Endothelial cell of umbilical vein (primary cell): ENCODE measurements around the gene ZBTB7C.

Experiments used
- CTCF ChIP-seq, 2 donors: IDR thresholded peaks; 1 replicate in 1 of 2; 2 replicates in 1 of 2; pipeline ENCODE4 v1.5.1; 2011; ENCODE audit warnings: low read length in 2 of 2, mild to moderate bottlenecking in 2 of 2, moderate library complexity in 2 of 2, control low read depth in 1 of 2, inconsistent platforms in 1 of 2, low read depth in 1 of 2; ENCODE audit not compliant: insufficient read depth in 1 of 2; ENCODE audit errors: extremely low read depth in 1 of 2
- EZH2 ChIP-seq: IDR thresholded peaks from 2 replicates; pipeline ENCODE4 v1.6.1; 2012; ENCODE audit warnings: borderline replicate concordance, low read depth, mild to moderate bottlenecking, moderate library complexity, low read length, inconsistent platforms; ENCODE audit not compliant: severe bottlenecking
- MAX ChIP-seq: IDR thresholded peaks from 2 replicates; pipeline ENCODE4 v1.6.1; 2011; ENCODE audit not compliant: insufficient read depth, insufficient read length
- MYC ChIP-seq: IDR thresholded peaks from one replicate; pipeline ENCODE4 v1.6.1; 2011; ENCODE audit warnings: mild to moderate bottlenecking, low read depth, low read length
- POLR2A ChIP-seq: IDR thresholded peaks from 2 replicates; pipeline ENCODE4 v1.6.1; 2012; ENCODE audit warnings: low read depth, mild to moderate bottlenecking, control low read depth, low read length
- POLR2AphosphoS5 ChIP-seq: IDR thresholded peaks from 2 replicates; pipeline ENCODE4 v1.6.1; 2012; ENCODE audit warnings: low read depth, mild to moderate bottlenecking, control low read depth, low read length, moderate library complexity; ENCODE audit not compliant: insufficient read depth

- TF ChIP-seq MAX = no peak
- no peak for TF ChIP-seq POLR2A
- no peak for TF ChIP-seq CTCF (IDR thresholded peaks at IDR 0.05; ENCODE audit: extremely low read depth in 1 of 2, insufficient read depth in 1 of 2, low read depth in 1 of 2, low read length in 2 of 2)
- TF ChIP-seq POLR2AphosphoS5 = no peak
- TF ChIP-seq MYC = no peak
- TF ChIP-seq EZH2 = no peak
These were observed 364.2 kb downstream of the ZBTB7C start for GRCh38 chr18:48044944-48045343.
